Type B pancreatic cell (in vitro differentiated cells): Measurements from ENCODE around the gene LTBP1. TPM values are rescaled to one million over a fixed set of nuclear protein-coding genes. Genes with fewer than 3 reads are reported as not detected.

Source experiments
- DNase-seq: peaks from one replicate; pipeline ENCODE4 v3.0.0; 2021; ENCODE audit warnings: mixed read lengths; ENCODE audit not compliant: unreplicated experiment; ENCODE audit errors: extremely low spot score
- H3K27ac Mint-ChIP-seq: 2 replicates; pipeline ENCODE4 v1.8.0; 2021; ENCODE audit warnings: mild to moderate bottlenecking, mixed read lengths
- H3K27me3 Mint-ChIP-seq: 2 replicates; pipeline ENCODE4 v1.8.0; 2021; ENCODE audit warnings: mixed read lengths
- H3K36me3 Mint-ChIP-seq: 2 replicates; pipeline ENCODE4 v1.8.0; 2021; ENCODE audit warnings: mixed read lengths
- H3K4me1 Mint-ChIP-seq: one replicate; pipeline ENCODE4 v1.8.0; 2021; ENCODE audit warnings: mixed read lengths; ENCODE audit not compliant: unreplicated experiment
- H3K4me3 Mint-ChIP-seq: 2 replicates; pipeline ENCODE4 v1.8.0; 2021; ENCODE audit warnings: mild to moderate bottlenecking, mixed read lengths
- H3K9me3 Mint-ChIP-seq: 2 replicates; pipeline ENCODE4 v1.8.0; 2021; ENCODE audit warnings: mixed read lengths
- CTCF ChIP-seq: fragments of 200-600 bp; sonication (generic); conservative IDR thresholded peaks from 2 replicates; pipeline ENCODE4 v1.5.0; 2021; ENCODE audit warnings: antibody characterized with exemption, mild to moderate bottlenecking
- total RNA-seq: library from RNA; stranded (reverse); gene quantifications from 2 replicates; pipeline ENCODE4 v1.2.1, GENCODE V29; 2021; ENCODE audit warnings: low replicate concordance

LTBP1 gene
- total RNA-seq, 1 donor from 2014 or later: 53.3 TPM

- Mint-ChIP-seq H3K27me3 (no peaks in the 10 kb centered on the region), H3K27ac (no peak overlapping the region), H3K9me3 (peaks cover 4% of the 10 kb centered on the region), H3K4me1 (peaks cover 7% of the 10 kb centered on the region), H3K36me3 (peaks cover 8% of the 10 kb centered on the region), H3K4me3 (no peak overlapping the region)
- no peak for DNase-seq
- no peak for TF ChIP-seq CTCF
Observed at GRCh38 chr2:33121925-33122324, 175.2 kb downstream of the LTBP1 start.

- TF ChIP-seq CTCF: no peak
- Mint-ChIP-seq H3K36me3 (peaks cover 14% of the 10 kb centered on the region), H3K27me3 (no peaks in the 10 kb centered on the region), H3K9me3 (peaks cover 4% of the 10 kb centered on the region), H3K4me1 (no peaks in the 10 kb centered on the region), H3K27ac (no peak overlapping the region), H3K4me3 (no peak overlapping the region)
- DNase-seq: no peak
Observed at GRCh38 chr2:33122726-33123125, 176.0 kb downstream of the LTBP1 start.

DNA sequence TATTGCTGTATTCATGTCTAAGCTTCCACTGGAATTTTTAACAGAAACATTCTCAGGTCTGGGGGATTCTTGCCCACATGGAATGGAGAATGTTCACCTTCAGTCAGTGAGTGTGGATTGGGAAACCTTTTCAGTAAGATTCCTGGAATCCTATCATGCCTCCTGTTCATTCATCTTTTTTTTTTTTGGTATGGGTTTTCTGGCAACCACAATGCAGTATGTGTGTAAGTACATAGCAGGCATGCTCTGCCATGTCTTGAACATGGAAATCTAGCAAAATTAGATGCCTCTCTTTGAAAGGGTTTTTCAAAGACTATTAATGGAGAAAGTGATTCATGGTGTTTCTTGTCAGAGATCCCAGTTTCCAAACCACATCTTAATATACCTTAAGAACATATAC, 176.5 kb downstream of the LTBP1 start:
- no peak overlapping the region for H3K4me3 Mint-ChIP-seq
- no peaks in the 10 kb centered on the region for H3K27me3 Mint-ChIP-seq
- no peak for DNase-seq
- H3K27ac Mint-ChIP-seq: no peak overlapping the region
- H3K4me1 Mint-ChIP-seq: no peaks in the 10 kb centered on the region
- H3K36me3 Mint-ChIP-seq: peaks cover 14% of the 10 kb centered on the region
- peaks cover 4% of the 10 kb centered on the region for H3K9me3 Mint-ChIP-seq
- TF ChIP-seq CTCF: no peak

DNA sequence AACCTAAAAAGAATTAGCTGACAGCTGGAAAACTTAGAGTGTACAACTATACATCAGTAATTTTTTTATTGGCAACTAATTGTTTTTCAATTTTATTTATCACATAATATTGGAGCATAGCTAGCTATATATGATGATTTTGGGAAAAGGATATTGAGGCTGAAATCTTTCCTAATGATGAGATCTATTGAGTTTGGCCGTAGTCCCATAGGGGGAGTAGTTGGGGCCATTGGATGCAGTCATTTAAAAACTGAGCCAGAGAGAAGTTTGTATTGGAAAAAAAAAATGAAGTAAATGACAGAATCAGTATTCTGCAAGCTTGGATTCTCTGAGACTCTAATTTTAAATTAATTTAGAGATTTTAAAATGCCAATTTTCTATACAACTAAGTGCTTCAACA, 179.8 kb downstream of the LTBP1 start:
- no peak overlapping the region for H3K27ac Mint-ChIP-seq
- no peak for TF ChIP-seq CTCF
- no peaks in the 10 kb centered on the region for H3K9me3 Mint-ChIP-seq
- no peaks in the 10 kb centered on the region for H3K4me1 Mint-ChIP-seq
- no peaks in the 10 kb centered on the region for H3K27me3 Mint-ChIP-seq
- H3K36me3 Mint-ChIP-seq: peaks cover 8% of the 10 kb centered on the region
- DNase-seq: no peak
- H3K4me3 Mint-ChIP-seq: no peak overlapping the region

DNA sequence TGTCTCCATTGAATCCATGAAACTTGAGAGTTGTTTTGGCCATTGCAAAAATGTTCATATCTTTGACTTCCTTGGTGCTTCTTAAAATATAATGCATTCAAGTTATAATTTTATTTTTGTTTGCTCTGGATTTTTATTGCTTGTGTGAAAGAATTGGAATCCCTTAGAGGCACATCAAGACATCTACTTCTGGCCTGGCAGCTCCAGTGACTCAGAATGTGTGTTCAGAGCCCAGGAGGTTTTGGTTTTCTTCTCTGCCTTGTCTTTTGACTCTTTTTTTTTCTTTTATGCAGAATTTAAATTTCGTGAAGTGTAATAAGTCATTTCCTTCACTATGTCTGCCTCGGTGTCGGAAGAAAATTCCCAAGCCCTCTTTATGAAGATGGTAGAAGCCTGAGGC, 180.2 kb downstream of the LTBP1 start:
- Mint-ChIP-seq H3K4me1 (no peaks in the 10 kb centered on the region), H3K9me3 (no peaks in the 10 kb centered on the region), H3K4me3 (no peak overlapping the region), H3K27me3 (no peaks in the 10 kb centered on the region), H3K27ac (no peak overlapping the region), H3K36me3 (peaks cover 8% of the 10 kb centered on the region)
- no peak for DNase-seq
- TF ChIP-seq CTCF: no peak
